ENCODE measurements around the gene FOXP1. TPM values are rescaled to one million over a fixed set of nuclear protein-coding genes. Genes with fewer than 3 reads are reported as not detected.
A peak's percentile ranks its signal among the peaks of the same experiment; 100 is the strongest.

The FOXP1 gene
- total RNA-seq, 1 donor from 2014 or later = 27.3 TPM

- no peak overlapping the region for H3K27ac ChIP-seq
- peak overlapping the region; percentile 19 for H3K4me2 ChIP-seq
- H4K20me1 ChIP-seq (ENCODE audit: low read depth) = no peaks in the 10 kb centered on the region
- Mint-ChIP-seq H3K9me3 (peaks cover 2% of the 10 kb centered on the region), H3K4me1 (peaks cover 31% of the 10 kb centered on the region), H3K27me3 (ENCODE audit: insufficient read depth, low read depth) (no peaks in the 10 kb centered on the region), H3K4me3 (no peak overlapping the region), H3K27ac (no peak overlapping the region), H3K36me3 (peaks cover 3% of the 10 kb centered on the region)
- no peak for TF ChIP-seq CTCF (IDR thresholded peaks at IDR 0.05)
- TF ChIP-seq EZH2 (IDR thresholded peaks at IDR 0.05) = no peak
- no peak for TF ChIP-seq EZH2phosphoT487 (IDR thresholded peaks at IDR 0.05)
- peaks cover 18% of the 10 kb centered on the region for H3K4me1 ChIP-seq
- no peak overlapping the region for H2AFZ ChIP-seq (replicated peaks)
- H3K36me3 ChIP-seq = no peaks in the 10 kb centered on the region
- no peak for DNase-seq (ENCODE audit: low spot score)
- H3K27me3 ChIP-seq = no peaks in the 10 kb centered on the region
- H3F3A ChIP-seq (ENCODE audit: low read depth) = peaks cover 8% of the 10 kb centered on the region
- H3K9ac ChIP-seq = no peak overlapping the region
- H3K79me2 ChIP-seq (ENCODE audit: low read depth) = no peaks in the 10 kb centered on the region
- H3K9me3 ChIP-seq (ENCODE audit: low read depth) = no peaks in the 10 kb centered on the region
- H3K4me3 ChIP-seq = no peak overlapping the region
Measured at GRCh38 chr3:71008350-71008935, 575.1 kb downstream of the FOXP1 start.

GRCh38 chr3:71006810-71007785 is 576.4 kb downstream of the FOXP1 start:
- Mint-ChIP-seq H3K36me3 (no peaks in the 10 kb centered on the region), H3K4me1 (peaks cover 39% of the 10 kb centered on the region), H3K4me3 (no peak overlapping the region), H3K27ac (no peak overlapping the region), H3K9me3 (no peaks in the 10 kb centered on the region), H3K27me3 (ENCODE audit: insufficient read depth, low read depth) (no peaks in the 10 kb centered on the region)
- H3K4me1 ChIP-seq = peaks cover 19% of the 10 kb centered on the region
- peak; percentile 59 for DNase-seq (ENCODE audit: low spot score)
- H3K79me2 ChIP-seq (ENCODE audit: low read depth) = no peaks in the 10 kb centered on the region
- no peak overlapping the region for H3K27ac ChIP-seq
- H3K27me3 ChIP-seq = no peaks in the 10 kb centered on the region
- no peak overlapping the region for H3K9ac ChIP-seq
- no peak overlapping the region for H2AFZ ChIP-seq (replicated peaks)
- H3K36me3 ChIP-seq = no peaks in the 10 kb centered on the region
- no peaks in the 10 kb centered on the region for H4K20me1 ChIP-seq (ENCODE audit: low read depth)
- TF ChIP-seq EZH2phosphoT487 (IDR thresholded peaks at IDR 0.05) (no peak), CTCF (IDR thresholded peaks at IDR 0.05) (peak; percentile 61)
- peak overlapping the region; percentile 19 for H3K4me2 ChIP-seq
- no peak overlapping the region for H3K4me3 ChIP-seq
- H3K9me3 ChIP-seq (ENCODE audit: low read depth) = no peaks in the 10 kb centered on the region
- peaks cover 8% of the 10 kb centered on the region for H3F3A ChIP-seq (ENCODE audit: low read depth)

DNA sequence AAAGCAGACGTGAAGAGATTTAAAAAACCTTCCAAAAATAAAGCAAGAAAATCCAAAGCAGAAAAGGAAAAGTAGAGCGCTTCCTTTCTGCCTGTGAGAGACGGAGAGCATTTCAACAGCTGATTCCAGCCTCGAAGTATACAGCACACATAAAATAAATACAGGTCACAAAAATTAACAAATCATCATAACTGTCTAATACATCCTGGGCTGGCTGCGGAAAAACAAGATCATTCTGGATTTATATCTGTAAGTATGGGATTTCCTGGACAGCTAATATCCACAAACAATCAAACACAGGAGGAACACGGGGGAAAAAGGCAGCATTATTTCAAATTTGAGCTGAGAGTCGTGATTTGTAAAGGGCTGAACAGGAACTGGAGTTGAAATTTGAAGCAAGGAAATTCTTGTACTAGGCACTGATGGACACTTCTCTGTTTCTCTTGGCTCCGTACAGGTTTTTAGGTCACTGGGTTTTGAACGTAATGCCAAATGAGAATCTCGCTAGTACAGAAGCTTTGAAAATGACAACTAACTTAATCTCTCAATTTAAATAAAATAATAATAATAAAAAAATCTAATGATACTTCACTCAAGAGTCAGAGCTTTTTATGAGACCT is 577.7 kb downstream of the FOXP1 start:
- no peak overlapping the region for H3K27ac ChIP-seq
- Mint-ChIP-seq H3K4me3 (no peak overlapping the region), H3K27ac (no peak overlapping the region)

More for the DNA sequence above, 577.7 kb downstream of the FOXP1 start:
- no peaks in the 10 kb centered on the region for H3K27me3 ChIP-seq
- no peak for TF ChIP-seq EZH2phosphoT487 (IDR thresholded peaks at IDR 0.05)
- no peak for TF ChIP-seq CTCF (IDR thresholded peaks at IDR 0.05)
- TF ChIP-seq EZH2 (IDR thresholded peaks at IDR 0.05) = no peak
- no peaks in the 10 kb centered on the region for H4K20me1 ChIP-seq (ENCODE audit: low read depth)
- H3K4me2 ChIP-seq = no peak overlapping the region
- H2AFZ ChIP-seq (replicated peaks) = no peak overlapping the region
- no peaks in the 10 kb centered on the region for H3K9me3 Mint-ChIP-seq
- peaks cover 8% of the 10 kb centered on the region for H3F3A ChIP-seq (ENCODE audit: low read depth)
- H3K9ac ChIP-seq = no peak overlapping the region
- no peaks in the 10 kb centered on the region for H3K36me3 Mint-ChIP-seq
- H3K27me3 Mint-ChIP-seq (ENCODE audit: insufficient read depth, low read depth) = no peaks in the 10 kb centered on the region
- no peak overlapping the region for H3K4me3 ChIP-seq
- H3K79me2 ChIP-seq (ENCODE audit: low read depth) = no peaks in the 10 kb centered on the region
- H3K9me3 ChIP-seq (ENCODE audit: low read depth) = no peaks in the 10 kb centered on the region
- no peak for DNase-seq (ENCODE audit: low spot score)
- peaks cover 21% of the 10 kb centered on the region for H3K4me1 ChIP-seq
- H3K36me3 ChIP-seq = no peaks in the 10 kb centered on the region
- peaks cover 43% of the 10 kb centered on the region for H3K4me1 Mint-ChIP-seq

Measured in neural progenitor cell (in vitro differentiated cells).